ACC112 (cell line): ENCODE measurements around the gene DCP2.

ENCODE experiments used
- H2AFZ ChIP-seq: fragments of 200-600 bp; sonication (generic); one replicate; pipeline ENCODE4 v1.6.0; 2017; ENCODE audit warnings: antibody characterized with exemption, low read length; ENCODE audit not compliant: unreplicated experiment
- H3K27ac ChIP-seq: fragments of 200-600 bp; sonication (generic); 2 replicates; pipeline ENCODE4 v1.5.1; 2014; ENCODE audit warnings: low read depth, mild to moderate bottlenecking, antibody characterized with exemption, low read length, moderate library complexity
- H3K27me3 ChIP-seq: fragments of 200-600 bp; sonication (generic); 2 replicates; pipeline ENCODE4 v1.6.1; 2014; ENCODE audit warnings: mild to moderate bottlenecking, antibody characterized with exemption, low read length, moderate library complexity, mixed read lengths; ENCODE audit not compliant: insufficient read depth
- H3K36me3 ChIP-seq: fragments of 200-600 bp; sonication (generic); 2 replicates; pipeline ENCODE4 v1.6.1; 2016; ENCODE audit warnings: mild to moderate bottlenecking, antibody characterized with exemption, low read length, moderate library complexity, mixed read lengths; ENCODE audit not compliant: insufficient read depth
- H3K4me1 ChIP-seq: fragments of 200-600 bp; sonication (generic); one replicate; pipeline ENCODE4 v1.6.1; 2016; ENCODE audit warnings: low read length, mixed read lengths; ENCODE audit not compliant: insufficient read depth, unreplicated experiment, control insufficient read depth
- H3K4me3 ChIP-seq: fragments of 200-600 bp; sonication (generic); 2 replicates; pipeline ENCODE4 v1.5.1; 2014; ENCODE audit warnings: mild to moderate bottlenecking, low read depth, low read length
- H3K79me2 ChIP-seq: fragments of 200-600 bp; sonication (generic); one replicate; pipeline ENCODE4 v1.6.0; 2016; ENCODE audit warnings: low read length; ENCODE audit not compliant: control insufficient read depth, unreplicated experiment, insufficient read depth

The DCP2 gene

GRCh38 chr5:112976432-112977309, at the start of gene DCP2:
DCP2 (plus strand) TSS chr5:112976798; CDS start chr5:112976934, 136 bp downstream.
- Histone ChIP-seq H3K4me1 (peaks cover 6% of the 10 kb centered on the region), H3K79me2 (peaks cover 47% of the 10 kb centered on the region)

GRCh38 chr5:112929336-112930081, 47.1 kb upstream of the DCP2 start:
- Histone ChIP-seq H3K79me2 (no peaks in the 10 kb centered on the region), H2AFZ (no peak overlapping the region), H3K4me3 (no peak overlapping the region), H3K36me3 (no peaks in the 10 kb centered on the region), H3K27ac (no peak overlapping the region), H3K4me1 (peaks cover 16% of the 10 kb centered on the region), H3K27me3 (no peaks in the 10 kb centered on the region)

More at GRCh38 chr5:112976432-112977309, at the start of gene DCP2:
- H3K36me3 ChIP-seq, result no peaks in the 10 kb centered on the region
- peak within 1 kb of the TSS; percentile 94 for H3K4me3 ChIP-seq
- H2AFZ ChIP-seq, result peak within 1 kb of the TSS; percentile 99
- no peaks in the 10 kb centered on the region for H3K27me3 ChIP-seq
- peak within 1 kb of the TSS; percentile 66 for H3K27ac ChIP-seq

- Histone ChIP-seq H3K79me2 (no peaks in the 10 kb centered on the region), H2AFZ (no peak overlapping the region), H3K27ac (no peak overlapping the region), H3K4me3 (no peak overlapping the region), H3K27me3 (no peaks in the 10 kb centered on the region), H3K4me1 (peaks cover 17% of the 10 kb centered on the region), H3K36me3 (no peaks in the 10 kb centered on the region)
These were observed 46.6 kb upstream of the DCP2 start for GRCh38 chr5:112930082-112930344.

- Histone ChIP-seq H3K36me3 (no peaks in the 10 kb centered on the region), H3K27me3 (no peaks in the 10 kb centered on the region), H3K4me1 (peaks cover 25% of the 10 kb centered on the region), H2AFZ (no peak overlapping the region), H3K4me3 (no peak overlapping the region), H3K79me2 (no peaks in the 10 kb centered on the region), H3K27ac (no peak overlapping the region)
These were observed 45.1 kb upstream of the DCP2 start for GRCh38 chr5:112931473-112931872.

- H2AFZ ChIP-seq, result no peak overlapping the region
- H3K27me3 ChIP-seq, result no peaks in the 10 kb centered on the region
- H3K4me1 ChIP-seq, result peaks cover 25% of the 10 kb centered on the region
- H3K4me3 ChIP-seq, result no peak overlapping the region
- H3K27ac ChIP-seq, result no peak overlapping the region
- H3K79me2 ChIP-seq, result no peaks in the 10 kb centered on the region
- H3K36me3 ChIP-seq, result no peaks in the 10 kb centered on the region
These were observed 43.5 kb upstream of the DCP2 start for GRCh38 chr5:112933105-112933504.

- Histone ChIP-seq H3K27me3 (no peaks in the 10 kb centered on the region), H3K27ac (peak overlapping the region; percentile 50), H2AFZ (no peak overlapping the region), H3K79me2 (no peaks in the 10 kb centered on the region), H3K4me3 (no peak overlapping the region), H3K4me1 (peaks cover 25% of the 10 kb centered on the region), H3K36me3 (no peaks in the 10 kb centered on the region)
These were observed 42.8 kb upstream of the DCP2 start for GRCh38 chr5:112933651-112934365.

GRCh38 chr5:112934366-112934663, 42.3 kb upstream of the DCP2 start:
- Histone ChIP-seq H3K4me1 (peaks cover 25% of the 10 kb centered on the region), H3K79me2 (no peaks in the 10 kb centered on the region), H3K27ac (peak overlapping the region; percentile 50), H2AFZ (no peak overlapping the region), H3K4me3 (no peak overlapping the region), H3K27me3 (no peaks in the 10 kb centered on the region), H3K36me3 (no peaks in the 10 kb centered on the region)

GRCh38 chr5:112935675-112936074, 40.9 kb upstream of the DCP2 start:
- H3K27ac ChIP-seq, result no peak overlapping the region
- H3K4me3 ChIP-seq, result no peak overlapping the region
- H3K27me3 ChIP-seq, result no peaks in the 10 kb centered on the region
- H3K4me1 ChIP-seq, result peaks cover 25% of the 10 kb centered on the region
- H3K36me3 ChIP-seq, result no peaks in the 10 kb centered on the region
- no peaks in the 10 kb centered on the region for H3K79me2 ChIP-seq
- no peak overlapping the region for H2AFZ ChIP-seq

- H3K4me3 ChIP-seq, result no peak overlapping the region
- H3K79me2 ChIP-seq, result no peaks in the 10 kb centered on the region
- no peaks in the 10 kb centered on the region for H3K27me3 ChIP-seq
- peaks cover 21% of the 10 kb centered on the region for H3K4me1 ChIP-seq
- no peaks in the 10 kb centered on the region for H3K36me3 ChIP-seq
- no peak overlapping the region for H3K27ac ChIP-seq
- H2AFZ ChIP-seq, result no peak overlapping the region
These were observed 38.3 kb upstream of the DCP2 start for GRCh38 chr5:112938286-112938685.

GRCh38 chr5:112940670-112941069, 35.9 kb upstream of the DCP2 start:
- H3K27ac ChIP-seq, result no peak overlapping the region
- H3K79me2 ChIP-seq, result no peaks in the 10 kb centered on the region
- H3K4me3 ChIP-seq, result no peak overlapping the region
- no peak overlapping the region for H2AFZ ChIP-seq
- H3K27me3 ChIP-seq, result no peaks in the 10 kb centered on the region
- no peaks in the 10 kb centered on the region for H3K36me3 ChIP-seq
- H3K4me1 ChIP-seq, result peaks cover 3% of the 10 kb centered on the region
